HepG2 (cell line): Measurements from ENCODE around the gene ADAMTS17. TPM values are rescaled to one million over a fixed set of nuclear protein-coding genes. Genes with fewer than 3 reads are reported as not detected.

Source experiments
- AGO1 ChIP-seq: fragments of 200-400 bp; formaldehyde crosslinking; IDR thresholded peaks from 2 replicates; pipeline ENCODE4 v1.6.1; 2017; ENCODE audit warnings: mild to moderate bottlenecking, low read depth, low read length, moderate library complexity; ENCODE audit not compliant: poor library complexity, severe bottlenecking
- AHR ChIP-seq: IDR thresholded peaks from 2 replicates; pipeline ENCODE4 v1.6.1; 2018; ENCODE audit warnings: missing genetic modification reagents, missing compliant biosample characterization
- CREM ChIP-seq, 2 experiments: sonication (generic) in 1 of 2; formaldehyde crosslinking in 1 of 2; IDR thresholded peaks; 2 replicates each; pipeline versions ENCODE4 v1.4.0 to v1.6.1; 2016 to 2020; ENCODE audit warnings: antibody characterized with exemption in 1 of 2, mild to moderate bottlenecking in 1 of 2, missing genetic modification reagents in 1 of 2
- HCFC1 ChIP-seq: fragments of 150-350 bp; IDR thresholded peaks from 2 replicates; pipeline ENCODE4 v1.6.1; 2014; ENCODE audit warnings: low read depth, low read length
- HOXD1 ChIP-seq: sonication (generic); formaldehyde crosslinking; IDR thresholded peaks from 2 replicates; pipeline ENCODE4 v1.5.0; 2020; ENCODE audit warnings: missing genetic modification reagents
- KLF15 ChIP-seq: sonication (generic); formaldehyde crosslinking; IDR thresholded peaks from 2 replicates; pipeline ENCODE4 v1.8.1; 2023; ENCODE audit warnings: borderline replicate concordance, mild to moderate bottlenecking, inconsistent platforms, missing genetic modification reagents, mixed read lengths
- MBD4 ChIP-seq: IDR thresholded peaks from 2 replicates; pipeline ENCODE4 v1.6.1; 2012; ENCODE audit warnings: low read length, inconsistent platforms, borderline replicate concordance
- MBNL3 ChIP-seq: fragments of 250-450 bp; sonication (Bioruptor Pico); conservative IDR thresholded peaks from 2 replicates; pipeline ENCODE4 v1.8.0; 2022; ENCODE audit warnings: mild to moderate bottlenecking, inconsistent platforms
- ZFY ChIP-seq: sonication (generic); formaldehyde crosslinking; IDR thresholded peaks from 2 replicates; pipeline ENCODE4 v1.4.0; 2020; ENCODE audit warnings: missing genetic modification reagents
- polyA plus RNA-seq, 8 experiments: library from polyadenylated mRNA; depleted of rRNA in 3 of 8; stranded (reverse) in 7 of 8; unstranded in 1 of 8; fragments of >200 nt; fragmentation: Illumina TruSeq in 4 of 8; extraction: Trizol in 4 of 8; gene quantifications; 2 replicates each; pipeline versions ENCODE4 v1.2.1 to v1.2.3, GENCODE V29; 2011 to 2016; ENCODE audit warnings: low read depth in 4 of 8, missing spikeins in 1 of 8, mixed read lengths in 1 of 8; ENCODE audit not compliant: insufficient read depth in 1 of 8
- total RNA-seq, 5 experiments: library from RNA; depleted of rRNA; stranded (reverse); fragments of >200 nt; fragmentation: Illumina TruSeq; extraction: Trizol; gene quantifications; 2 replicates each; pipeline ENCODE4 v1.2.3, GENCODE V29; 2016; ENCODE audit warnings: low read depth in 1 of 5
- TF ChIP-seq, protein P1 (sequence below), 2 experiments: sonication (generic) in 1 of 2; formaldehyde crosslinking in 1 of 2; IDR thresholded peaks; 2 replicates each; pipeline versions ENCODE4 v1.4.0 to v1.6.1; 2016 to 2020; ENCODE audit warnings: borderline replicate concordance in 1 of 2, low read depth in 1 of 2, mild to moderate bottlenecking in 1 of 2, missing genetic modification reagents in 1 of 2
- TF ChIP-seq, protein P2 (sequence below): sonication (generic); formaldehyde crosslinking; IDR thresholded peaks from 2 replicates; pipeline ENCODE4 v1.5.0; 2020; ENCODE audit warnings: missing genetic modification reagents
- TF ChIP-seq, protein P3 (sequence below): conservative IDR thresholded peaks from 2 replicates; pipeline ENCODE4 v1.6.1; 2018; ENCODE audit warnings: missing genetic modification reagents
- TF ChIP-seq, protein P4 (sequence below): sonication (generic); formaldehyde crosslinking; IDR thresholded peaks from 2 replicates; pipeline ENCODE4 v1.4.0; 2020; ENCODE audit warnings: missing genetic modification reagents
- TF ChIP-seq, protein P5 (sequence below): sonication (generic); formaldehyde crosslinking; IDR thresholded peaks from 2 replicates; pipeline ENCODE4 v1.5.1; 2020; ENCODE audit warnings: missing genetic modification reagents, mild to moderate bottlenecking, borderline replicate concordance
- TF ChIP-seq, protein P6 (sequence below): IDR thresholded peaks from 2 replicates; pipeline ENCODE4 v1.6.1; 2012; ENCODE audit warnings: inconsistent platforms

ADAMTS17 gene
- total and polyA plus RNA-seq, 2 of the 13 experiments (the other 11 are each of a cell fraction or from before 2014, with no cell fraction given): 0.02 to 0.04 TPM

DNA sequence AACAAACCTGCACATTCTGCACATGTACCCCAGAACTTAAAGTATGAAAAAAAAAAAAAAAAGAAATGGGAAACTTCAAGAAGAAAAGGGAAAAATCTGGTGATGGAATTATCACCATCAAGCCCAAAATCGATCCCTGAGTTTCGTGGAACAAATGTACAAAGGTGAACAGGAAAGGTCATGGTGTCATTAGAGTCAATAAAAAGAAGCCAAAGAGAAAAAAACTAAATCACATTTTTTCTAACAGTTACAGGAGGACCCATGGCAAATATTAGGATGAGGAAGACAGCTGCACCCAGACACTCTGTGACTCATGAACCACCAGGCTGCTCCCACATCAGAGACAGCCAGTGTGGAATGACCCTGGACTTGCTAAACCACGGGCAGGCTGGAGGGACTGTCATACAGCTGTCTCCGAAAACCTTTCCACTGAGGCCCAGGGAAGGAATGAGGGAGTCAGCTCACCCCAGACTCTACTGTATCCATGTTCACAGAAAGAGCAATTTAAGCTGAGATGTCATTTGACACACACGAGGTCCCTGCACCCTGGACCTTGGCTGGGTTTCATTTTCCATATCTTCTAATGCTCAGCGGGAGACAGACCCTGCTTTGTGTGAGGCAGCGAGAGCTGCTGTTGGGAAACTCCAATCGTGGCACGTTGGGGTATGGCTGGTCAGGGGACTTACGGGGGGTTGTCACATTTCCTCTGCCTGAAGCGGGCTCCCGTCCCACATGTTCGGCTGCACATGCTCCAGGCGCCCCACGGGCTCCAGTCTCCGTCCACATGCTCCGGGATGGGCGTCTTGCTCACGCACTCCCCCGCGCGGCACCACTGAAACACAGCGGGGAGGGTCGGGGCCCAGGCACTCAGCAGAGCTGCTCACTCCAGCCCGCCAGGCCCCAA is 210.2 kb downstream of the ADAMTS17 start (continued):
- no peak for TF ChIP-seq MBNL3 (CRISPR knock-in tag)
- TF ChIP-seq, protein P1, sequence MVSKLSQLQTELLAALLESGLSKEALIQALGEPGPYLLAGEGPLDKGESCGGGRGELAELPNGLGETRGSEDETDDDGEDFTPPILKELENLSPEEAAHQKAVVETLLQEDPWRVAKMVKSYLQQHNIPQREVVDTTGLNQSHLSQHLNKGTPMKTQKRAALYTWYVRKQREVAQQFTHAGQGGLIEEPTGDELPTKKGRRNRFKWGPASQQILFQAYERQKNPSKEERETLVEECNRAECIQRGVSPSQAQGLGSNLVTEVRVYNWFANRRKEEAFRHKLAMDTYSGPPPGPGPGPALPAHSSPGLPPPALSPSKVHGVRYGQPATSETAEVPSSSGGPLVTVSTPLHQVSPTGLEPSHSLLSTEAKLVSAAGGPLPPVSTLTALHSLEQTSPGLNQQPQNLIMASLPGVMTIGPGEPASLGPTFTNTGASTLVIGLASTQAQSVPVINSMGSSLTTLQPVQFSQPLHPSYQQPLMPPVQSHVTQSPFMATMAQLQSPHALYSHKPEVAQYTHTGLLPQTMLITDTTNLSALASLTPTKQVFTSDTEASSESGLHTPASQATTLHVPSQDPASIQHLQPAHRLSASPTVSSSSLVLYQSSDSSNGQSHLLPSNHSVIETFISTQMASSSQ (IDR thresholded peaks at IDR 0.05; ENCODE audit: low read depth): no peak
- TF ChIP-seq, protein P1 (CRISPR knock-in tag; IDR thresholded peaks at IDR 0.05; ENCODE audit: borderline replicate concordance): no peak
- TF ChIP-seq KLF15 (CRISPR knock-in tag): no peak; the same call in 1 of the 2 replicates
- TF ChIP-seq, protein P2, sequence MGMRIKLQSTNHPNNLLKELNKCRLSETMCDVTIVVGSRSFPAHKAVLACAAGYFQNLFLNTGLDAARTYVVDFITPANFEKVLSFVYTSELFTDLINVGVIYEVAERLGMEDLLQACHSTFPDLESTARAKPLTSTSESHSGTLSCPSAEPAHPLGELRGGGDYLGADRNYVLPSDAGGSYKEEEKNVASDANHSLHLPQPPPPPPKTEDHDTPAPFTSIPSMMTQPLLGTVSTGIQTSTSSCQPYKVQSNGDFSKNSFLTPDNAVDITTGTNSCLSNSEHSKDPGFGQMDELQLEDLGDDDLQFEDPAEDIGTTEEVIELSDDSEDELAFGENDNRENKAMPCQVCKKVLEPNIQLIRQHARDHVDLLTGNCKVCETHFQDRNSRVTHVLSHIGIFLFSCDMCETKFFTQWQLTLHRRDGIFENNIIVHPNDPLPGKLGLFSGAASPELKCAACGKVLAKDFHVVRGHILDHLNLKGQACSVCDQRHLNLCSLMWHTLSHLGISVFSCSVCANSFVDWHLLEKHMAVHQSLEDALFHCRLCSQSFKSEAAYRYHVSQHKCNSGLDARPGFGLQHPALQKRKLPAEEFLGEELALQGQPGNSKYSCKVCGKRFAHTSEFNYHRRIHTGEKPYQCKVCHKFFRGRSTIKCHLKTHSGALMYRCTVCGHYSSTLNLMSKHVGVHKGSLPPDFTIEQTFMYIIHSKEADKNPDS (CRISPR knock-in tag): no peak
- no peak for TF ChIP-seq MBD4
- TF ChIP-seq, protein P3, sequence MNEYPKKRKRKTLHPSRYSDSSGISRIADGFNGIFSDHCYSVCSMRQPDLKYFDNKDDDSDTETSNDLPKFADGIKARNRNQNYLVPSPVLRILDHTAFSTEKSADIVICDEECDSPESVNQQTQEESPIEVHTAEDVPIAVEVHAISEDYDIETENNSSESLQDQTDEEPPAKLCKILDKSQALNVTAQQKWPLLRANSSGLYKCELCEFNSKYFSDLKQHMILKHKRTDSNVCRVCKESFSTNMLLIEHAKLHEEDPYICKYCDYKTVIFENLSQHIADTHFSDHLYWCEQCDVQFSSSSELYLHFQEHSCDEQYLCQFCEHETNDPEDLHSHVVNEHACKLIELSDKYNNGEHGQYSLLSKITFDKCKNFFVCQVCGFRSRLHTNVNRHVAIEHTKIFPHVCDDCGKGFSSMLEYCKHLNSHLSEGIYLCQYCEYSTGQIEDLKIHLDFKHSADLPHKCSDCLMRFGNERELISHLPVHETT (CRISPR knock-in tag): no peak
- no peak for TF ChIP-seq AGO1
- no peak for TF ChIP-seq HOXD1 (CRISPR knock-in tag)
- TF ChIP-seq, protein P4, sequence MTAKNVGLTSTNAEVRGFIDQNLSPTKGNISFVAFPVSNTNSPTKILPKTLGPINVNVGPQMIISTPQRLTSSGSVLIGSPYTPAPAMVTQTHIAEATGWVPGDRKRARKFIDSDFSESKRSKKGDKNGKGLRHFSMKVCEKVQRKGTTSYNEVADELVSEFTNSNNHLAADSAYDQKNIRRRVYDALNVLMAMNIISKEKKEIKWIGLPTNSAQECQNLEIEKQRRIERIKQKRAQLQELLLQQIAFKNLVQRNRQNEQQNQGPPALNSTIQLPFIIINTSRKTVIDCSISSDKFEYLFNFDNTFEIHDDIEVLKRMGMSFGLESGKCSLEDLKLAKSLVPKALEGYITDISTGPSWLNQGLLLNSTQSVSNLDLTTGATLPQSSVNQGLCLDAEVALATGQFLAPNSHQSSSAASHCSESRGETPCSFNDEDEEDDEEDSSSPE (CRISPR knock-in tag): peak; percentile 74
- TF ChIP-seq, protein P5, sequence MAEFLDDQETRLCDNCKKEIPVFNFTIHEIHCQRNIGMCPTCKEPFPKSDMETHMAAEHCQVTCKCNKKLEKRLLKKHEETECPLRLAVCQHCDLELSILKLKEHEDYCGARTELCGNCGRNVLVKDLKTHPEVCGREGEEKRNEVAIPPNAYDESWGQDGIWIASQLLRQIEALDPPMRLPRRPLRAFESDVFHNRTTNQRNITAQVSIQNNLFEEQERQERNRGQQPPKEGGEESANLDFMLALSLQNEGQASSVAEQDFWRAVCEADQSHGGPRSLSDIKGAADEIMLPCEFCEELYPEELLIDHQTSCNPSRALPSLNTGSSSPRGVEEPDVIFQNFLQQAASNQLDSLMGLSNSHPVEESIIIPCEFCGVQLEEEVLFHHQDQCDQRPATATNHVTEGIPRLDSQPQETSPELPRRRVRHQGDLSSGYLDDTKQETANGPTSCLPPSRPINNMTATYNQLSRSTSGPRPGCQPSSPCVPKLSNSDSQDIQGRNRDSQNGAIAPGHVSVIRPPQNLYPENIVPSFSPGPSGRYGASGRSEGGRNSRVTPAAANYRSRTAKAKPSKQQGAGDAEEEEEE (CRISPR knock-in tag): peak; percentile 89; the same call in 1 of the 2 replicates
- TF ChIP-seq AHR: no peak
- no peak for TF ChIP-seq CREM (IDR thresholded peaks at IDR 0.05)
- no peak for TF ChIP-seq CREM (CRISPR knock-in tag; IDR thresholded peaks at IDR 0.05)
- TF ChIP-seq, protein P6, sequence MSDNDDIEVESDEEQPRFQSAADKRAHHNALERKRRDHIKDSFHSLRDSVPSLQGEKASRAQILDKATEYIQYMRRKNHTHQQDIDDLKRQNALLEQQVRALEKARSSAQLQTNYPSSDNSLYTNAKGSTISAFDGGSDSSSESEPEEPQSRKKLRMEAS: peak; percentile 97
- TF ChIP-seq ZFY (CRISPR knock-in tag): 0 out of 2 replicates have a peak, but pooled peaks have one; percentile 32
- no peak for TF ChIP-seq HCFC1
